Smooth muscle cell (in vitro differentiated cells): ENCODE results near the gene EXOC2. TPM values are rescaled to one million over a fixed set of nuclear protein-coding genes. Genes with fewer than 3 reads are reported as not detected.

ENCODE experiments used
- DNase-seq: peaks from one replicate; lab custom pipeline; 2025; ENCODE audit not compliant: unreplicated experiment; lab: John Stamatoyannopoulos, UW
- H2AFZ ChIP-seq: fragments of 200-600 bp; sonication (generic); 2 replicates; pipeline ENCODE4 v1.6.0; 2016; ENCODE audit warnings: antibody characterized with exemption, low read depth, mild to moderate bottlenecking
- H3F3A ChIP-seq: fragments of 200-600 bp; sonication (generic); 2 replicates; pipeline ENCODE4 v1.6.0; 2017; ENCODE audit warnings: antibody characterized with exemption, low read depth
- H3K27ac ChIP-seq: fragments of 200-600 bp; sonication (generic); 2 replicates; pipeline ENCODE4 v1.5.1; 2016; ENCODE audit warnings: low read depth, mild to moderate bottlenecking
- H3K27me3 ChIP-seq: fragments of 200-600 bp; sonication (generic); 2 replicates; pipeline ENCODE4 v1.6.1; 2016; ENCODE audit warnings: low read depth, mild to moderate bottlenecking
- H3K36me3 ChIP-seq: fragments of 200-600 bp; sonication (generic); 2 replicates; pipeline ENCODE4 v1.5.1; 2016; ENCODE audit warnings: low read depth
- H3K4me1 ChIP-seq: fragments of 200-600 bp; sonication (generic); 2 replicates; pipeline ENCODE4 v1.5.1; 2016; ENCODE audit warnings: low read depth
- H3K4me2 ChIP-seq: fragments of 200-600 bp; sonication (generic); 2 replicates; pipeline ENCODE4 v1.6.0; 2016; ENCODE audit warnings: mild to moderate bottlenecking
- H3K4me3 ChIP-seq: fragments of 200-600 bp; sonication (generic); 2 replicates; pipeline ENCODE4 v1.5.1; 2016; ENCODE audit warnings: mild to moderate bottlenecking
- H3K79me2 ChIP-seq: fragments of 200-600 bp; sonication (generic); 2 replicates; pipeline ENCODE4 v1.6.0; 2016; ENCODE audit warnings: low read depth, mild to moderate bottlenecking
- H3K9ac ChIP-seq: fragments of 200-600 bp; sonication (generic); 2 replicates; pipeline ENCODE4 v1.6.0; 2016; ENCODE audit warnings: low read depth
- H3K9me3 ChIP-seq: fragments of 200-600 bp; sonication (generic); replicated peaks from 2 replicates; pipeline ENCODE4 v1.5.1; 2016; ENCODE audit warnings: low read depth
- H4K20me1 ChIP-seq: fragments of 200-600 bp; sonication (generic); 2 replicates; pipeline ENCODE4 v1.6.0; 2016; ENCODE audit warnings: low read depth
- WGBS: methylation state at CpG from one replicate; pipeline ENCODE4 v1.1.7; 2016; ENCODE audit warnings: low lambda C conversion rate; 5-methylcytosine and 5-hydroxymethylcytosine counted together
- polyA plus RNA-seq: library from polyadenylated mRNA; unstranded; fragments of >200 nt; fragmentation: Nextera tagmentation; extraction: Ambion mirVana; gene quantifications from 2 replicates; pipeline ENCODE4 v1.2.1, GENCODE V29; 2016
- total RNA-seq: library from RNA; depleted of rRNA; stranded (reverse); fragments of >200 nt; gene quantifications from 2 replicates; pipeline ENCODE4 v1.2.3, GENCODE V29; 2014
- TF ChIP-seq, protein P1 (sequence below): fragments of 200-600 bp; sonication (generic); IDR thresholded peaks from 2 replicates; pipeline ENCODE4 v1.5.1; 2017; ENCODE audit warnings: borderline replicate concordance, mild to moderate bottlenecking, antibody characterized with exemption; ENCODE audit not compliant: insufficient read depth, poor library complexity, severe bottlenecking

Gene EXOC2
- total and polyA plus RNA-seq, 2 experiments from 2014 or later: 21.9 to 33.9 TPM

DNA sequence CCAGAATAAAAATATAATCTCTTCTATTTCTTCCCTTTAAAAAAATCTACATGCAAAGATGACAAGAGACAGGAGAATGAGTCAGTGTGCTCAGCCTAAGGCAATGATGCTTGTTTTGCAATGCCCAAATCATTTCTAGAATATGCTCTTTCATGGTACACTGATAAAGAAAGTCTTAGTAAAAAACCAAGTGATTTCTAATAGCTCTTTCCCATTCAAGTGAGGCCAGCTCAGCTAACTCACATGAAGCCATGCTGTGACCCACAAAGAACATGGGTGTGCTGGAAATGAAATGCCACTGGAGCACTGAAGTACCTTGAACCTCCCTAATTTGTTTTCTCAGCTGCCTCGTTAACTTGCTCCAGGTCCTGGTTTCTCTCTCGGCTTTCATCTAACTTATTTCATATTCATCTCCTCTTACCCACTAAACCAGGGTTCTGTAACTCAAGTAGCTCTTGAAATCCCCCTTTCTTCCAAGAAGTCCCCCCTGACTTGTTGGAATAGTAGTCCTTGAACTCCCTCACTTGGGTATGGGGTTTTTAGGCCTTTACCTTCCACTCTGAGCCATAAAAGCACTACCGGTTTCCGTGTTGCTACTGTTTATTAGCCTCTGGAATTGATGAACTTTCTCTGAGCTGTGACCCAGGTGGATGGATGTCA, 208.7 kb downstream of the EXOC2 start:
- TF ChIP-seq, protein P1, sequence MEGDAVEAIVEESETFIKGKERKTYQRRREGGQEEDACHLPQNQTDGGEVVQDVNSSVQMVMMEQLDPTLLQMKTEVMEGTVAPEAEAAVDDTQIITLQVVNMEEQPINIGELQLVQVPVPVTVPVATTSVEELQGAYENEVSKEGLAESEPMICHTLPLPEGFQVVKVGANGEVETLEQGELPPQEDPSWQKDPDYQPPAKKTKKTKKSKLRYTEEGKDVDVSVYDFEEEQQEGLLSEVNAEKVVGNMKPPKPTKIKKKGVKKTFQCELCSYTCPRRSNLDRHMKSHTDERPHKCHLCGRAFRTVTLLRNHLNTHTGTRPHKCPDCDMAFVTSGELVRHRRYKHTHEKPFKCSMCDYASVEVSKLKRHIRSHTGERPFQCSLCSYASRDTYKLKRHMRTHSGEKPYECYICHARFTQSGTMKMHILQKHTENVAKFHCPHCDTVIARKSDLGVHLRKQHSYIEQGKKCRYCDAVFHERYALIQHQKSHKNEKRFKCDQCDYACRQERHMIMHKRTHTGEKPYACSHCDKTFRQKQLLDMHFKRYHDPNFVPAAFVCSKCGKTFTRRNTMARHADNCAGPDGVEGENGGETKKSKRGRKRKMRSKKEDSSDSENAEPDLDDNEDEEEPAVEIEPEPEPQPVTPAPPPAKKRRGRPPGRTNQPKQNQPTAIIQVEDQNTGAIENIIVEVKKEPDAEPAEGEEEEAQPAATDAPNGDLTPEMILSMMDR: no peak
- Histone ChIP-seq H3K79me2 (no peaks in the 10 kb centered on the region), H3K27me3 (no peaks in the 10 kb centered on the region), H2AFZ (no peak overlapping the region), H3K4me3 (no peak overlapping the region), H3F3A (no peaks in the 10 kb centered on the region), H3K4me2 (no peak overlapping the region), H4K20me1 (no peaks in the 10 kb centered on the region), H3K9ac (no peak overlapping the region), H3K4me1 (no peaks in the 10 kb centered on the region), H3K9me3 (no peaks in the 10 kb centered on the region), H3K36me3 (peaks cover 5% of the 10 kb centered on the region), H3K27ac (no peak overlapping the region)
- 97% methylated on average over 4 of the region's 4 CpGs for WGBS
- DNase-seq: no peak

DNA sequence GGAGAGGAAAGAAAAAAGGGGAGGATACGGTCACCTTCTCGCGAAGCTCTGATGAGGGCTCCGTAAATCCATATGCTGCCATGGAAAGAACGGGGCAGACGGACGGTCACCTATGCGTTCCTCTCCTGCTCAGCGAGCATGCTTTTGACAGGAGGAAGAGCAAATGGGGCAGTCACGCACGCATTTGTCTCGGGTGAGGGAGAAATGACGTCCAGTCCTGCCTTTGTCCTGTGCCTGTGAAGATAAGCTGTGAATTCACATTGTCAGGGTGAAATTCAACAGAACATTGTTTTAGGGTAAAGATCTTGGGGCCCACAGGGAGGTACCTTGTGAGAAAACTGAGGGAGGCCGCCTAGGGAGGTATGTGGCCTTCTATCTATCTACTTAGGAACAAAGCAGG, 217.6 kb downstream of the EXOC2 start:
- H3K9ac ChIP-seq: no peak overlapping the region
- TF ChIP-seq, protein P1: no peak
- no peak overlapping the region for H3K4me2 ChIP-seq
- 93% methylated on average over 14 of the region's 14 CpGs for WGBS
- H3K79me2 ChIP-seq: no peaks in the 10 kb centered on the region
- no peaks in the 10 kb centered on the region for H4K20me1 ChIP-seq
- H3F3A ChIP-seq: no peaks in the 10 kb centered on the region
- H3K36me3 ChIP-seq: no peaks in the 10 kb centered on the region
- H3K27ac ChIP-seq: no peak overlapping the region
- no peak overlapping the region for H3K4me3 ChIP-seq
- H2AFZ ChIP-seq: no peak overlapping the region
- H3K9me3 ChIP-seq: no peaks in the 10 kb centered on the region
- peaks cover 3% of the 10 kb centered on the region for H3K4me1 ChIP-seq
- no peak for DNase-seq
- H3K27me3 ChIP-seq: peaks cover 15% of the 10 kb centered on the region

DNA sequence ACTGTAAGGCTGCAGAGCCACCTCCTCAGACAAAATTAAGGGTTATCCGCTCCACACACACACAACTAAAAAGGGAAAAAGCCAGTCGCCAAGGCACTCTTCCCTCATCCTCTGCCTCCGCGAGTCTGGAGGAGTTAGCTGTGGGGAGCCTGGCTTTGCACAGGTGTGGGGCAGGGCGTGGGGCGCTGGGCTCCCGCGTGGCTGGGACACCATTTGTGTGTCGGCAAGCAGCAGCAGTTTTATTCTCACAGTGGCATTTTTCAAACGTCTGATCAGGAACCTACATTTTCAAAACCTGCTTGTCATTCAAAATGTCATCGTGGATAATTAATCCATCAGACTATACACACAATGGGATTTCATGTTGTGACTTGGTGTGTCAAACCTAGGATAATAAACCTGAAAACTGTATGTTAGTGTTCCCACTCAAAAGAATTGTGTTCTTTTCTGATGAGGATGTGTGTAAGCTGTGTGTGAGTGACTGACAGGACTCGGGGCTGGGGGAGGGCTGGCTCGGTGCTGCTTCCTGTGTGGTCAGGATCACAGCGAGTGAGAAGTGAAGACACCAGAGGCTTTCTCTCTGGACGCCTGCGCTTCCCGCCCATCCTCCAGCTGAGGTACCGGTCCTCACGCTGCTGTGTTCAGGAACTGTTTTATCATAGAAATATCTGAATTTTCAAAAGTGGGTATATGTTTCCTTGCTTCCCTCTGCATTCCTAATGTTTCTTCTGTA, 218.3 kb downstream of the EXOC2 start:
- Histone ChIP-seq H3K4me2 (no peak overlapping the region), H3K79me2 (no peaks in the 10 kb centered on the region), H3K9ac (no peak overlapping the region), H4K20me1 (no peaks in the 10 kb centered on the region), H3K4me3 (no peak overlapping the region), H2AFZ (no peak overlapping the region), H3K4me1 (peaks cover 3% of the 10 kb centered on the region), H3F3A (no peaks in the 10 kb centered on the region), H3K27me3 (peaks cover 15% of the 10 kb centered on the region), H3K36me3 (no peaks in the 10 kb centered on the region), H3K27ac (no peak overlapping the region), H3K9me3 (no peaks in the 10 kb centered on the region)
- no peak for DNase-seq
- WGBS: 77% methylated on average over 19 of the region's 19 CpGs
- TF ChIP-seq, protein P1: no peak
